HepG2 (cell line): ENCODE results near the gene TDRD6. TPM values are rescaled to one million over a fixed set of nuclear protein-coding genes. Genes with fewer than 3 reads are reported as not detected.
A peak's percentile ranks its signal among the peaks of the same experiment; 100 is the strongest.

Experiments
- CERS6 ChIP-seq: sonication (generic); formaldehyde crosslinking; IDR thresholded peaks from 2 replicates; pipeline ENCODE4 v1.5.0; 2020; ENCODE audit warnings: missing genetic modification reagents
- NCOA5 ChIP-seq: sonication (generic); formaldehyde crosslinking; IDR thresholded peaks from 2 replicates; pipeline ENCODE4 v1.4.0; 2020; ENCODE audit warnings: missing genetic modification reagents
- ZNF280B ChIP-seq: sonication (generic); formaldehyde crosslinking; IDR thresholded peaks from 2 replicates; pipeline ENCODE4 v1.5.0; 2020; ENCODE audit warnings: missing genetic modification reagents, mild to moderate bottlenecking, borderline replicate concordance
- ZNF407 ChIP-seq: sonication (generic); formaldehyde crosslinking; IDR thresholded peaks from one replicate; pipeline ENCODE4 v1.5.1; 2020; ENCODE audit warnings: mild to moderate bottlenecking, missing genetic modification reagents; ENCODE audit errors: not compliant biosample characterization
- ZNF501 ChIP-seq: sonication (generic); formaldehyde crosslinking; IDR thresholded peaks from 2 replicates; pipeline ENCODE4 v1.5.1; 2020; ENCODE audit warnings: mild to moderate bottlenecking, moderate library complexity, missing genetic modification reagents
- ZNF646 ChIP-seq: sonication (generic); formaldehyde crosslinking; IDR thresholded peaks from 2 replicates; pipeline ENCODE4 v1.9.0; 2021; ENCODE audit warnings: mild to moderate bottlenecking, missing genetic modification reagents
- ZNF709 ChIP-seq: sonication (generic); formaldehyde crosslinking; IDR thresholded peaks from 2 replicates; pipeline ENCODE4 v1.5.0; 2020; ENCODE audit warnings: mild to moderate bottlenecking, missing genetic modification reagents
- ZNF790 ChIP-seq: sonication (generic); formaldehyde crosslinking; IDR thresholded peaks from 2 replicates; pipeline ENCODE4 v1.8.0; 2022; ENCODE audit warnings: missing genetic modification reagents, mild to moderate bottlenecking, borderline replicate concordance
- ZSCAN12 ChIP-seq: sonication (generic); formaldehyde crosslinking; IDR thresholded peaks from 2 replicates; pipeline ENCODE4 v1.9.0; 2021; ENCODE audit warnings: mild to moderate bottlenecking, missing genetic modification reagents
- polyA plus RNA-seq, 8 experiments: library from polyadenylated mRNA; depleted of rRNA in 3 of 8; stranded (reverse) in 7 of 8; unstranded in 1 of 8; fragments of >200 nt; fragmentation: Illumina TruSeq in 4 of 8; extraction: Trizol in 4 of 8; gene quantifications; 2 replicates each; pipeline versions ENCODE4 v1.2.1 to v1.2.3, GENCODE V29; 2011 to 2016; ENCODE audit warnings: low read depth in 4 of 8, missing spikeins in 1 of 8, mixed read lengths in 1 of 8; ENCODE audit not compliant: insufficient read depth in 1 of 8
- total RNA-seq, 5 experiments: library from RNA; depleted of rRNA; stranded (reverse); fragments of >200 nt; fragmentation: Illumina TruSeq; extraction: Trizol; gene quantifications; 2 replicates each; pipeline ENCODE4 v1.2.3, GENCODE V29; 2016; ENCODE audit warnings: low read depth in 1 of 5

Gene TDRD6
- total and polyA plus RNA-seq, 2 of the 13 experiments (the other 11 are each of a cell fraction or from before 2014, with no cell fraction given) = not detected

GRCh38 chr6:46652603-46653438, 34.9 kb upstream of the TDRD6 start, which contains the start of the genes CYP39A1 and SLC25A27 (continued):
- TF ChIP-seq ZNF646 (CRISPR knock-in tag) (no peak), ZNF790 (no peak), CERS6 (CRISPR knock-in tag) (peak; percentile 72; the same call in 1 of the 2 replicates), ZNF407 (CRISPR knock-in tag) (peak; percentile 75), ZNF280B (CRISPR knock-in tag) (peak; percentile 69; the same call in 1 of the 2 replicates), ZSCAN12 (CRISPR knock-in tag) (no peak), NCOA5 (CRISPR knock-in tag) (no peak), ZNF501 (CRISPR knock-in tag) (peak; percentile 90), ZNF709 (peak; percentile 56; the same call in 1 of the 2 replicates)
